GM21447 (cell line): ENCODE data around the gene AKR1C8.

Experiments
- ATAC-seq: cut with Tn5 transposase; IDR thresholded peaks from one replicate; pipeline ENCODE4 v1.9.1; 2021; ENCODE audit not compliant: unreplicated experiment

The AKR1C8 gene

DNA sequence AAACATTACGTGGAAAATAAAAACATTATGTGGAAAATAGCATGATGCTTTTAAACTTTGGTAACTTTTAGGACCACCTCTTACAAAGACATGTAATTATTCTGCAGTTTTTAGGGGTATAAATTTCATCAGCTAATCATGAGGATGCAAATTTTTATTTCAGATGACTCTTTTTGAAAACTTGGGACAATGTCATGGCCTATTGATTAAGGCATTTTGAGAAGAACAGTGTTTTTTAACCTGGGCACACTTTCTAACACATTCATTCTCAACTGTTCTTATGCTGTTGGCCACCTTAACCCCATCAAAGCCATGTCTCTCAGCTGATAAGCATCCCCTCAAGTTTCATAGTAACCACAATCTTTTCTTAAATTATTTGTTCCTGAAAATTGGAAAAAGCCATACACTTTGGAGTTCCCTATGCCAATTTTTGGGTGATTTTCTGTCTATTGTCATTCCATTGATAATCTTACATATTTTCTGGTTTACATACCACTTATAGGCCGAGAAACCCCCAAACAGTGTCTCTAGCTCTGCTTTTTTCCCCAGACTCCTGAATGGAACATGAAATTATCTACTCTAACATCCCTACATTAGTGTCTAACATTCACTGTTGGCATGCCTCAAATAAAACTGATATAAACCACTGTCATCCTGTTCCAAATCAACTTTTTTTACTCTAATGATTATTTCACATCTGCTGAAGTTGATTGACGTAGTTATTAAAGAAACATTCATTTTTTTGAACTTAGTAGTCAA is 76.1 kb downstream of the AKR1C8 start:
- no peak for ATAC-seq

GRCh38 chr10:5107860-5108526 is 77.0 kb downstream of the AKR1C8 start:
- no peak for ATAC-seq

DNA sequence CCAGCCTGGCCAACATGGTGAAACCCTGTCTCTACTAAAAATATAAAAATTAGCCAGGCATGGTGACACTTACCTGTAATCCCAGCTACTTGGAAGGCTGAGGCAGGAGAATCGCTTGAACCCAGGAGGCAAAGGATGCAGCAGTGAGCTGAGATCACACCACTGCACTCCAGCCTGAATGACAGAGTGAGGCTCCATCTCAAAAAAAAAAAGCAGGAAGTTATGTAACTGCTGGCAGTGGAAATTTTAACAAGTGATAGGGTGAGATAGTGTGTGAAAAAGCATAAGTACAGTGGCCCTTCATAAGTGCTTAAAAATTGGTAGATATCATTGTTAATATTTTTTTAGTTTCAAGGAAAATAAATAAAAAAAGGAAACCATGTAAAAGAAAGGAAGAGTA is 78.4 kb downstream of the AKR1C8 start:
- no peak for ATAC-seq

- ATAC-seq, result no peak
Observed at GRCh38 chr10:5105626-5106025, 79.3 kb downstream of the AKR1C8 start.
